ENCODE measurements around the gene DNAH14. TPM values are rescaled to one million over a fixed set of nuclear protein-coding genes. Genes with fewer than 3 reads are reported as not detected.

Gene DNAH14
- total and polyA plus RNA-seq, 2 experiments from 2014 or later, result 55.3 to 80.2 TPM

DNA sequence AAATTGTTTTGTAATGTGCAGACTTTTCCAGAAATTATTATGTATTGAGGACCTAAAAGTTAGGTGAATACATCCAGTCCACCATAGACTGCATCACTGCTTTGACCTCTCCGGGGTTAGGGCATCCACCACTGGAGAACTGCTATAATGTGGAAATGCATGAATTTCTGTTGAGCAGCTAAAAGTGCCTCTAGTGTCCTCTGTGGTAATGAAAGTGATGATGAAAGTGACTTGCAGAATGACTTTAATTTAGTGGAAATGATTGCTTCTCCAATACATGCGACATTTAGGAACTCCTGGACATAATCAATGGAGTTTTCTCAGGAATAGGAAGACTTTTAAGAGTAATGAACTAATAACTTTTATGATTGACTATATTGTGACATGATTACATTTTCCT, 327.6 kb downstream of the DNAH14 start:
- no peaks in the 10 kb centered on the region for H3K27me3 Mint-ChIP-seq (ENCODE audit: insufficient read depth, low read depth, poor library complexity)
- Histone ChIP-seq H3K27me3 (ENCODE audit: insufficient read depth) (no peaks in the 10 kb centered on the region), H3K79me2 (replicated peaks; ENCODE audit: insufficient read depth) (no peaks in the 10 kb centered on the region), H4K20me1 (replicated peaks; ENCODE audit: insufficient read depth) (no peaks in the 10 kb centered on the region), H3K9me2 (ENCODE audit: insufficient read depth) (no peaks in the 10 kb centered on the region), H3K4me3 (no peak overlapping the region), H3K4me1 (ENCODE audit: insufficient read depth) (no peaks in the 10 kb centered on the region), H3F3A (replicated peaks; ENCODE audit: low read depth) (no peaks in the 10 kb centered on the region), H3K27ac (ENCODE audit: low read depth) (no peak overlapping the region), H2AFZ (no peak overlapping the region), H3K4me2 (no peak overlapping the region), H3K36me3 (ENCODE audit: insufficient read depth) (no peaks in the 10 kb centered on the region)
- no peaks in the 10 kb centered on the region for H3K4me1 Mint-ChIP-seq
- TF ChIP-seq ZNF114 (CRISPR knock-in tag; IDR thresholded peaks at IDR 0.05) (no peak), EZH2phosphoT487 (IDR thresholded peaks at IDR 0.05; ENCODE audit: unreplicated experiment) (no peak), JUNB (IDR thresholded peaks at IDR 0.05; ENCODE audit: unreplicated experiment) (no peak), ZNF462 (CRISPR knock-in tag; IDR thresholded peaks at IDR 0.05) (no peak), ETS1 (IDR thresholded peaks at IDR 0.05) (no peak), POLR2AphosphoS5 (IDR thresholded peaks at IDR 0.05; ENCODE audit: low read depth) (no peak), CTCF (conservative IDR thresholded peaks at IDR 0.05; ENCODE audit: low read depth in 2 of 2) (no peak), STAT1 (IDR thresholded peaks at IDR 0.05; ENCODE audit: unreplicated experiment) (no peak), CREB1 (CRISPR knock-in tag; IDR thresholded peaks at IDR 0.05; ENCODE audit: low read depth) (no peak), REST (IDR thresholded peaks at IDR 0.05; ENCODE audit: unreplicated experiment) (no peak), NANOG (IDR thresholded peaks at IDR 0.05; ENCODE audit: borderline replicate concordance) (no peak), EZH2 (IDR thresholded peaks at IDR 0.05; ENCODE audit: low read depth, unreplicated experiment) (no peak), ZNF331 (CRISPR knock-in tag; IDR thresholded peaks at IDR 0.05; ENCODE audit: low read depth) (no peak)
- H3K4me3 Mint-ChIP-seq, result no peak overlapping the region
- H3K9me3 Mint-ChIP-seq, result peaks cover 2% of the 10 kb centered on the region; the same call in 1 of the 3 replicates
- no peaks in the 10 kb centered on the region for H3K36me3 Mint-ChIP-seq (ENCODE audit: low read depth)
- ATAC-seq (no peak), DNase-seq (ENCODE audit: low spot score) (no peak)
- no peak overlapping the region for H3K27ac Mint-ChIP-seq

Measured in GM23338 (cell line).